NCI-H128 (cell line): ENCODE results near the gene FRMD4B.
"Not testable (repeated sequence)": the region's sequence is repeated elsewhere in the genome, so short reads cannot be mapped to it uniquely, and the experiment has no call there.

Experiments
- DNase-seq: peaks from one replicate; lab custom pipeline; 2025; ENCODE audit not compliant: unreplicated experiment; lab: John Stamatoyannopoulos, UW

FRMD4B gene

DNA sequence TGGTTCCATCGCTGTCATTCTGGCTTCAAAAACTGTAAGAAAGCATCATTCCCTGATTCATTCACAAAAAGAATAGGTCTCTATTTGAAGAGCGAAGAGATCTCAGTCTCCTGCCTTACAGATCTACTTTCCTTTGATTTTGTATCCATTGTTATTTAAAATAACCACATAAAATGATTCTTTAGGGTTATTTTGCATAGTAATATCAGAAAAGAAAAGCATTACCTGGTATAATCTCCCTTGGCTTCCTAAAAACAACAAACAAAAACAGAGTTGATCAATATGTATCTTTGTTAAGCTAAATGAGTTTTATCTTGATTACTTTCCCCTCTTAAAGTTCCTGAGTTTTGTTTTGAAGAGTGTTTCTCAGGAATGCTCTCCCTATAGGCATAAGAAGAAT, 136.9 kb downstream of the FRMD4B start:
- DNase-seq, result no peak

DNA sequence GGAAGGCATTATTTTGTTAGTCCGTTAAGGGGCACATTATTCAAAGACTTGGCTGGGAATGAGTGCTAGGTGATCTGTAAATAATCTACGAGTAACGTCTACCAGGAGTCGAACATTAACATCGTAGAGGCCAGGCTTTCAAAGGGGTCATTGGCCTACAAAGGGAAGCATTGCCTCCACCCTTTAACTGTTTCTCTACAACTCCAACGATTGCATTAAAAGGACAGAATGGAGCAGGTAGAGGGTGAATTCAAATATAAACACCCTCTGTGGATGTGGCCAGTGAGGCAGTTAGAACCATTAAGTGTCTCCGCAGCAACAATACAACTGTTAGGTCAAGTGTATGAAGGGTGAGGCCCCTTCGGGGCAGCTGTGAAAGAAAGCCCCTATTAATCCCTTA, 137.5 kb downstream of the FRMD4B start:
- DNase-seq, result no peak

DNA sequence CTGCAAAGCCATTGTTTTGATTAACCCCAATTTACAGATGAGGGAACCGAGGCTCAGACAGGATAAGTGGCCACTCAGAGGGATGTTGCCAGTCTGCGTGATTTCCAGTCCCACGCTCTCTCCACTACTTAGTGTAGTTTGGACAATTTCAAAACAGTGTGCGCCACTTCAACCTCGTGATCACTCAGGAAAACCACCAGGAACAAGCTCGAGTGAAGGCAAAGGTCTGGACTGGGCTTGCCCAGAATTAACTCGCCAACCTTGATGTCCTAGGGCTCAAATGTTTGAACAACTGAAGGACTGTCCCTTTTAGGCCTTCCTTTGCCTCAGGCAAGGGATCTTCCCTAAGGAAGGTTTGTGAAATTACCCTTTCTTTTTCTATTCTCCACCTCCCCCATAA, 139.3 kb downstream of the FRMD4B start:
- DNase-seq, result no peak

DNA sequence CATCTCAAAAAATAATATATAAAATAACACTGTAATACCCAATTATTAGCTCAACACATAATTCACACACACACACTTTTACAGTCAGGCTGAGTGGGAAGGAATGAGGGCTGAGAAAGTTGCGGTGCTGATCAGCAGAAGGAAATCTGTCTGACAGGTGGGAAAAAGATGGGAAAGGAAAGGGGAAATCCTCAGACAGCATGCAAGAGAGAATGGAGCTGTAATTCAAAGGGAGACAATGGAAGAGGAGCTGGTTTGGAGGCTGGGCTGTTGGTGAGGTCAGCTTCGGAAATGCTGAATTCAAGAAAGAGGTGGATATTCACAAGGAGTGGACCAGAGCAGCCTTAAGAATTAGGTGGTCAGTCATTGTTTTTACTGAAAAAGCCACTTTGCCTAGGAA, 141.8 kb downstream of the FRMD4B start:
- DNase-seq, result no peak

DNA sequence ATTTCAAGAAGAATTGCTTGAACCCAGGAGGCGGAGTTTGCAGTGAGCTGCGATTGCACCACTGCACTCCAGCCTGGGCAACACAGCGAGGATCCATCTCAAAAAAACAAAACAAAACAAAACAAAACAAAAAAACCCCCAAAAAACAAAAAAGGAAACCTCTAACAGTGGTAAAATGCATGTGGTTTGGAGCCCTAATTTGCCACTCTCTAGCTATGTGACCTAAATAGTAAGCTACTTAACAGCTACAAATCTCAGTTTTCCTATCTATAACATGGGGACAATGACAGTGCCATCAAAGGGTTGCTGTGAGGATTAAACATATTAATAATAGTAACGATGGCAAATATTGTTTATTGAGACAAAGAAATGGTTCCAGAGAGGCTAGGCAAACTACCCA, 144.1 kb downstream of the FRMD4B start:
- DNase-seq, result no peak

DNA sequence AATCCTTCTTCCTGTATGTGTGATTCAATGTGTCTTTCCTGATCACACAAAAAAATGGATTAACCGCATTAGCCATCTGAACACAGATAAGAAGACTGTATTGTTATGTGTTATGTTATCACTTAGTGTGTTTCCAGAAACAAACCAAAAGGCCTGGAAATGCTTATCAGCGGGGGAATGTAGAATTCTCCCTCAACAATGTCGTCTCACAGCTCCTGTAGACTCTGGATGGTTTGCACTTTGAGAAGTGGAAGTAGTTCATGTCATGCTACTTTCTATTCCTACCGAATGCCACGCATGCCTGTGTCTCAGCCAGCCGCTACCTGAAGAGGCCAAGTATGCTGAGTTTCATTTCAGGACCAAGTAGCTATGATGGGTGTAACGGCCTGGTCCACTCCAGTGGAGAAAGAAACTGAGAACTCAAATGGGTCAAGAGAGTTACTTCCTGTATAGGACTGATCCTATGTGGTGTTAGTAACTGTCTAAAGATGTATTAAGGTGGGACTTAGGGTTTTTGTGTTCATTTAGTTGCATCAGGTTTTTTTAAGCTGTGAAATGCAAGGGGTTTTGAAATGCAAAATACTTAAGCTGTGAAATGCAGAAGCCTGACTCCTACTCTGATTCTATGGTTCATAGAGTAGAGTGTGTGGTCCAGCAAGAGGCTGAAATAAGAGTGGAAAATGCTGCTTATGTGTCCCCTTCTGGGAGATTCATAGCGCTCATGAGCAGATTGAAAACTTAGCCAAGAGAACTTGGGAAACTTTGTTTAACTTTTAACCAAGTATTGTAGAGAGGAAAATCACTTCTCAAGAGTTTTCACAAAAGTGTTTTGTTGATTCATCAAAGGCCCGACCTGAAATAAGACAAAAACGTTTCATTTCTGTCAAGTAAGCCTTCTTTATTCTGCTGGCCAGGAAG, 145.0 kb downstream of the FRMD4B start:
- no peak for DNase-seq

DNA sequence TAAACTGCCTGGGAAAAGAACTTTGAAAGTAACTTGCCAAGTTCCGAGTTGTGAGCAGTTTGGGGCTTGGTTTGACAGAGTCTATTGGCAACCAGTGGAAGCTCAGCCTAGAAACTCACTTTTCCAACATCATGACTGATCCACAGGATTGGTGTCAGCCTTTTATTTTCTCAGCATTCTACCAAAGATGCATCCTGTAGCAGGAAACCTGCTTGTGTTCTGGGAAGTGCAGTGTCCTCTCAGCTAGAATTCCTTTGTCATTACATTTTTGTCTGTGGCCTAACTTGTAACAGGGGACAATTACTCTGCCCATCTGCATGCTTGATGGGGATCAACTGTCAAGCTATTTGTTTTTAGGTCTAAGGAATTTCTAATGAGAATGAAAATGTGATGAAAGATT, 146.8 kb downstream of the FRMD4B start:
- no peak for DNase-seq

DNA sequence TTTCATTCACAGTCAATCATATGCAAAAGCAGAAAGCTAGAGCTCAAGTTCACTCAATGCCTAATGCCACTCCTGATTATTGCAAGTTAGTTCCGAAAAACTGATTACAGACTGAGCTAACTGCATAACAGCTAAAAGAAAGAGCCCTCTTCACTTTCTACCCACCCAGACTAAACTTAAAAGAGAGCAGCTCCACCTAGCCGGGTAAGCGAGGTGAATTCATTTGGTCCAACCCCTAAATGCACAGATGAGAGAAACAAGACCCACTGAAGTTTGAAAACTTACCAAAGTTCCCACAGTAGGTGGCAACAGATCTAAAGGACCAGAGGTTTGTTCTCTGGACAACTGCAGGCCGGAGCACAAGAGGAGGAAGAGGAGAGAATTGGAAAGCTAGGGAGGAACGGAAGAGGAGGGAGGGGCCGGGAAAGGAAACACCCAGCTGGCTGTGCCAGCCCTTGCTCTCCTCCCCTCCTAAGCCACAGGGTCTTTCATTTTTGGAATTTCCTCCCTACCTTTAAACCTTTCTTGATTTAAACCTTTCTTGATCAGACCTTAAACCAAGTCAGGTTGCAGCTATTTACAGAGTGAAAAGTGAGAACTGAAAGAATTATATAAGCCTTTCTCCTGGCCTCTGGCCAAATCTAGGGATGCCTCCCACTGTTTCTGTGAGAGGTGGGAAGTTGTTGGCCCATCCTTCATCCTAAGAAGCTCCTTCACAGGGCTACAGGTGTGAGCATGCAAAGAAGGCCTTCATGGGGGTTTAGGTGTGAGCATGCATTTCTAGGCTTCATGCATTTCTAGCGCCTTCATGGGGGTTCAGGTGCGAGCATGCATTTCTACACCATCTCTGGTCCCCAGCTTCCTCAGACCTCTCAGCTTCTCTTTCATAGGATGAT, 148.8 kb downstream of the FRMD4B start:
- DNase-seq, result no peak

DNA sequence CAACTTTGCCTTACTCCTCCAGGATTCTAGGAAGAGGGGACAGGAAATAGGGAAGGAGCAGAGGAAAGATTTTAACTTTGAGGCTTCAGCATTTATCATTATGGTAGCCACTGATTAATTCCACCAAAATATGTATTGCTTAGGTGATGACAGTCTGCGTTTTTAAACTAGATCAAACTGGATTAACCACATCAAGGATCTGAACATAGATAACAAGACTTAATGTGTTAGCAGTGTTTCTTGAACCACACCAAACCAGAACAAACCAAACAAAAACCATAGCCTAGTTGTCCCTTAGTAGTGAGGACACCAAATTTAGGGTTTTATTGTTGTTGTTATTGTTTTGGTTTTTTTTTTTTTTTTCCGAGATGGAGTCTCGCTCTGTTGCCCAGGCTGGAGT, 150.0 kb downstream of the FRMD4B start:
- no peak for DNase-seq

DNA sequence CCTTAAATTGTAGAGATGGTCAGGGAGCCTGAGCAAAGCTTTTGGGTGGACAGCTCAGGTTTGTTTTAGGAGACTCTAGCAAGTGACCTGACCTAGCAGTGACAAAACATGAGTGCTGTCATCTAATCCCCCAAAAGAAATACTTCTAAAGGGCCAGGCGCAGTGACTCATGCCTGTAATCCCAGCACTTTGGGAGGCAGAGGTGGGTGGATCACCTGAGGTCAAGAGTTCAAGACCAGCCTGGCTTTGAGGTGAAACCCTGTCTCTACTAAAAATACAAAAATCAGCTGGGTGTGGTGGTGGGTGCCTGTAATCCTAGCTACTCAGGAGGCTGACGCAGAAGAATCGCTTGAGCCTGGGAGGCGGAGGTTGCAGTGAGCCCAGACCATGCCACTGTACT, 150.7 kb downstream of the FRMD4B start:
- DNase-seq, result not testable (repeated sequence)

DNA sequence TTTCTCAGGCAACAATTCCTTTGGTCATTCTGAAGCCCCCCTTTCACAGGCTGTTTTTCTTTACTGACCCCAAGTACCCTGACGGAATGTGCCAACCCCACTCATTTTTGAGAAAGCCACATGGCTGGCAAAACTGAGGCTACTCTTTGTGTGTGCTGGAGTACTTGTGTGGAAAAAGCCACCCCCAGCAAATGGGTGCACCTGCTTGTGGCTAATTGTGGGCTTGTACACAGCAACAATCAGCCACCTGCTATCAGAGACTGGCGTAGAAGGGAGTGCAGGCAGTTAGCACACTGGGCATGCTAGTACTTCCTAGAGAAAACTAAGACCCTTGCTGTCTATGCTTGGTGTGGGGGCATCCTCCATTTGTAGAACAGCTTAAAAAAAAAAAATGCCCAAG, 153.4 kb downstream of the FRMD4B start:
- DNase-seq, result no peak

DNA sequence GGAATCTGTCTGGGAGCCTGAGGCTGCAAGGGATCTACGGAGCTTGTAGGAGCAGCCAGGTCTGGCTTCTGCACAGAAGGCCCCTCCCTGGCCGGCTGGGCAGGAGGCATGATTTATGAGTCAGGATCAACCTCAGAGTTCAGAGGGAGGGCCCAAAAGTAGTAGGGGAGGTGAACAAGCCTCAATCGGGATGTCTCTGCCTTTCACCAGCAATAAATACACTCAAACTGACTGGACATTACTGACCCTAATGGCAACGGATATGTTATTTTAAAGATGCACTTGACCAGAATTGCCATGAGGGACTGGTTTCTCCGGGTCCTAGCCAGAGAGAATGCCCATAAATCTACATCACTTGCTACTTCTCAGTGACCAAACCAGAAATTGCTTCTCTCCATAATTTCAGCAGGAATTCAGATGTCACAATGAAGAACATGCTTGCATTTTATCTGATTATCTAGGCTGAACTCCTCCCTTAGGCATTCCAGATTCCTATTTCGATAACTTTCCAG, 153.9 kb downstream of the FRMD4B start:
- no peak for DNase-seq

DNA sequence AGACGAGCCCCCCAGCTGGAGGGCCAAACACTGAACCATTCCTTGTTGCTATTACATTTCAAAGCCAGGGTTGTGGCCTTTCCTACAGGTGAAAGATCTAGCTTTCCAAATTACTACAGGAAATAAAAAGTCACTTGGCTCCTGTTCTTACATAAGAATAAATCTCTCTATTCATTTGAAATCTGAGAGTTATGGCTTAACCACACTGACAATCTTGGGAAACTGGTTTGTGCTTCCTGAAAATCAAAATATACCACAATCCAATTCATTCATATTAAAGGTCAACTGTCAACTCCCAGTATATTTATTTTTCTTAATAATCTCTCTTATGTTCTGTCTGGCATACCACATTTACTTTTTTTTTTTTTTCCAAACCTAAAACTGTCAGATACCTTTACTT, 159.8 kb downstream of the FRMD4B start:
- no peak for DNase-seq

DNA sequence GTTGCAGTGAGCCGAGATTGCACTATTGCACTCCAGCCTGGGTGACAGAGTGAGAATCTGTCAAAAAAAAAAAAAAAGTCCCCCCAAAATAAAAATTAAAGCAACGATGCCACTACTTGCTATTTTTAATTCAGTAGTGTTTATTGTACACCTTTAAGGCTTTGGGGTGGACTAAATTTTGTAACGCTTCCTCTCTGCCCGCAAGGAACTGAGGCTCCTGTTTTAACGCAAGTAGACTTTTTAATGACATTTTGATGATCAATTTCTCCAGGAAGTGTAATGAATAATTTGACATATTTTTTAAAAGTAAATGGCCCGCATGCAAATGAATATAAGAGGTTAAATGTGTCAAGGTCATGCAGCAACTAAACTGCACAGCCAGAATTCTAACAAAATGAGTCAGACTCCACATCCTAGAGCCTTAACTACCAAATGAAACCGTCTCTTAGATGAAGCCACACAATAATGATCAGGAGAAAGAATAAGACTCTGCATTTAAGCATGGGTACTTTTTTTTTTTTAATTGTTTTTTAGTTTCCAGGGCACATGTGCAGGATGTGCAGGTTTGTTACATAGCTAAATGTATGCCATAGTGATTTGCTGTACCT, 166.7 kb downstream of the FRMD4B start:
- DNase-seq, result no peak

DNA sequence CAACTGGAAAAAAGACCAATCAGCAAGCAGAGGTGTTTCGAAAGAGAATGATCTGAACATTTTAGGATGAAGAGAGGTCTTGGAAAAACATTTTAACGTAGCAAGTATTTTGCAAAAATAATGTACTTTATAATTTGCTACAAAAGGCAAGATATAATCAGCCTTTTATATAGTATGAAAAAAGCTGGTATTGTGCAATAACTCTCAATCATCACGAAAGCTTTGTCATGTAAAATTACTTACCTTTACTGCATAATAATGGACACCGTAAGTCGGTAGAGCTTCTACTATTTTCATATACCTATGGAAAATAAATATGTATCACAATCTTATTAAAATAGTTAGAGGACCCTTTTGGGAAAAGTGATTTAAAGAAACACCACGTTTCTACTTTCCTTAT, 167.8 kb downstream of the FRMD4B start:
- DNase-seq, result no peak

DNA sequence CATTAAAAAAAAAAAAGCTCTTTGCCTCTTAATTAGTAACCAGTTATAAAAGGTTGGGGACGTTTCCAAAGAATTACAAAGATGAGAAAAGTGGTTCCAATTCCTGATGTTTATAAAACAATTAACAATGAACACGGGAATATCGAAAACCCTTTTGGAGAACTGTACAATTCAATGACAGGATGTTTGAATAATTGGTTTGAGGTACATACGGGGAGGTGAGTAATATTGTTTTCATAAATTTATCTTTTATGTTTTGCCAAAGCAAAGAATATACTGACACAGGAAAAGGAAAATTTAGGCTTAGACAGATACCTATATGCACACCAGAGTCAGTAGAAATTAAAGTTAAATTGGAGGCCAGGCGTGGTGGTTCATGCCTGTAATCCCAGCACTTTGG, 168.9 kb downstream of the FRMD4B start:
- DNase-seq, result no peak

DNA sequence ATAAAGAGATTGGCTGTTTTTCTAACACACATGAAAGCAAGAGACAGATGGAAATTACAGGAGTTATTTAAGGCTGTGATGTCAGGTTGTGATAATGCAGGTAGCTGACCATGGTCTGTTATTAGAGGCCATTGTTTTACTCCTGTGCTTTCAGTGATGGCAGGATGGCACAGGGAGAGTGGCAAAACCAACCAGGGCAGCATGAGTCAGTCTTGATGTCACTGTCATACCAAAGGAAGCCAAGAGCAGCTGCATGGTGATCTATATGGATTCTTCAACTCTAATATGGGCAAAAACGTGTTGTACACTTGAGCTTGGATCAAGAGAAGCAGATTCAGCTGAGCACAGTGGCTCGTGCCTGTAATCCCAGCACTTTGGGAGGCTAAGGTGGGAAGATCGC, 171.6 kb downstream of the FRMD4B start:
- no peak for DNase-seq

DNA sequence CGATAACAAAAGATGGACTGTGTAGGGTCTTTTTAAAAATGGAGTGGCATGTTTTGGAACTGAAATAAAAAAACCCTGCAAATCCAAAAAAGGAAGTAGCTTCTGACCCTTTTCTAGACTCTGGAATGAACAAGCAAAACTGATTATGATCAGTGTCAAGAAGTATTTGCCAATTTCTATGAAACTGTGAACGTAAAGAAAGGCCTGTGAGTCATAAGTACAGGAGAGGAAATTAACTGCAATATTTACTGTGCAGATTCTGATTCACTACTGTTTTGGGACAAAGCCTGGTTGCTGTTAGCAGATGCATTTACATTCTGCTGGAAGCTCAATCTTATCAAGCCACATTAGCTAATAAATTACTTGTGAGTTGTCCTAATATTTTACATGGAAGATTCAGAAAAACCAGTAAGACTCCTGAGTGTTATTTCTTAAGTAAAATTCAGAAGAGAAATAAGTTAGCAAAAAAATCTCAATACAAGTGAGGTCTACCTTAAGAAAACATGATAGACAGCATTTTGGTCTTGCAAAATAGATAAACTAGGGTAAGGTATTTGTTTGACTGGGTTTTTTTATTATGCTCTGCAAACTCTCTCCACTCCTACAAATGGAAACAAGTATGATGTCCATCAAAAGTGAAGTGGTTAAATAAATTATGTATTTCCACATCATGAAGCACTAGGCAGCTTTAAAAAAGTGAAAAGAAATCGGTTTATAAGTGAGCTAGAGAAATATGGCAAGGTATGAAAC, 173.3 kb downstream of the FRMD4B start:
- no peak for DNase-seq

DNA sequence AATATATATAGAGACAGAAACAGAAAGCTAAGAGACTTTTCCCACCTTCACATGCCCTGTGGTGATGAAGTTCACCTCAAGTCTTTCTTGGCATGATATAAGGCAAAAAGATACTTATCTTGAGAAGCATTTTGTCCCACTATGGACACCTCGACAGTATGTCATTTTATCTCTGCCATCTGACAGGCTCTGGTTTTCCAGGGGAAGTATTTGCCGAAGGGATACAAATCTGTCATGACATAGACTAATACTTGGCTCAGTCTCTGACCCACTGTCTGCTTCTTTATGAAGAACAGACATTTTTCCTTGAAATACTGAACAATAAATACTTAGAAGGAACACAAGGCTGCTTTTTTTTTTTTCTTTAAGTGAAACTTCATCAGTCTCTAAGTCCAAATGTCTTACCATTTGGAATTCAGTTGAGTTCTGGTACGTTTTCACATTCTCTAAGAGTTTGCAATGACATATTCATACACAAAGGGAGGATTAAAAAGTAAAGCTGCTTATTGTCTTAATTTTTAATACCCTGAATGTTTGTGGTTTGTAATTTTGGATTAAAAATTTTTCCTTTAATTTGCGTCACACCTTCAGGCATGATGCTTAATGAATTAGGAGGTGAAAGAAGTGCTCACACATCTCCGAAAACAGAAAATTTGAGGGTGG, 175.7 kb downstream of the FRMD4B start:
- no peak for DNase-seq

DNA sequence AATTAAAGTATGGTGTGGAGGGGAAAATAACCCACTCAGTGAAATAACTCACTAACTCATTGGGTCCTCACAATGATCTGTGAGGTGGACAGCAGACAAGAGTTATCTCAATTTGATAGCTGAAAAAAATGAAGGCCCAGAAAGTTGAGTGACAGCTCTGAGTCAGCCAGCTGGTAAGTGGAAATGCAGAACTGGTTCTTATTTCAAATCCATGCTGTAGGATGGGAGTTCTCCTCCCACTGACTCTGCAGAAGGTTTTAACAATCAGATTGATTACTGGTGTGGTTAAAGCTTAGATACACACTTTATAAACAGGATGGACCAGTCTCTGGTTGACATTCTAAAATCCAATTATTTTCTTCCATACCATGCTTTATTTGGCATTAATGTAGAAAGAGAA, 176.5 kb downstream of the FRMD4B start:
- DNase-seq, result no peak
